Measurements from ENCODE around the gene MEF2A.

- TF ChIP-seq EZH2 (IDR thresholded peaks at IDR 0.05; ENCODE audit: borderline replicate concordance, low read length): no peak
- no peak for TF ChIP-seq CTCF (conservative IDR thresholded peaks at IDR 0.05 in 1 of 2, IDR thresholded peaks at IDR 0.05 in 1 of 2; ENCODE audit: extremely low read depth in 1 of 2, insufficient read depth in 1 of 2, low read depth in 1 of 2, low read length in 2 of 2)
These were observed 38.0 kb downstream of the MEF2A start for GRCh38 chr15:99603828-99604227.

All from mammary epithelial cell (primary cell).